ENCODE data around the gene LIPT2. TPM values are rescaled to one million over a fixed set of nuclear protein-coding genes. Genes with fewer than 3 reads are reported as not detected.

LIPT2 gene
- total RNA-seq, 1 experiment from 2014 or later = 14.4 TPM

Other genes with a start within 250 kb of the LIPT2 start
- gene P4HA3, start 182.1 kb downstream of the LIPT2 start, total RNA-seq (2022) = 0.42 TPM in 1 of 2 replicates, not detected in the other
- gene PGM2L1, start 95.3 kb downstream of the LIPT2 start, total RNA-seq (2022) = 7.7 and 8.0 TPM in 2 replicates
- 48.1 and 58.2 TPM in 2 replicates for gene KCNE3, start 26.2 kb downstream of the LIPT2 start, total RNA-seq (2022)
- gene POLD3, start 98.9 kb upstream of the LIPT2 start, total RNA-seq (2022) = 45.8 and 49.7 TPM in 2 replicates
- gene CHRDL2, start 237.7 kb upstream of the LIPT2 start, total RNA-seq (2022) = 2.5 and 3.4 TPM in 2 replicates